ENCODE data around the gene MTA1. TPM values are rescaled to one million over a fixed set of nuclear protein-coding genes. Genes with fewer than 3 reads are reported as not detected.

MTA1 gene
- total RNA-seq, 1 donor from 2014 or later: 23.5 TPM

Other genes starting within 250 kb of the MTA1 start
- 54.4 and 76.2 TPM in 2 replicates for gene NUDT14, start 238.5 kb upstream of the MTA1 start, total RNA-seq
- 33.4 and 54.1 TPM in 2 replicates for gene BTBD6, start 171.3 kb upstream of the MTA1 start, total RNA-seq
- 20.8 and 27.1 TPM in 2 replicates for gene BRF1, start 118.8 kb upstream of the MTA1 start, total RNA-seq
- gene PACS2, start 105.1 kb upstream of the MTA1 start, total RNA-seq: 30.3 and 54.6 TPM in 2 replicates
- gene TEX22, start 21.3 kb upstream of the MTA1 start, total RNA-seq: under 0.01 and 0.13 TPM in 2 replicates
- gene CRIP2, start 55.0 kb downstream of the MTA1 start, total RNA-seq: 137 and 173 TPM in 2 replicates
- gene CRIP1, start 67.1 kb downstream of the MTA1 start, total RNA-seq: 0.38 and 0.90 TPM in 2 replicates
- 7.1 and 9.9 TPM in 2 replicates for gene TEDC1, start 71.4 kb downstream of the MTA1 start, total RNA-seq
- 6.4 and 9.5 TPM in 2 replicates for gene TMEM121, start 106.8 kb downstream of the MTA1 start, total RNA-seq